HG02798 (cell line): Measurements from ENCODE around the gene DDX39A.

Experiments
- ATAC-seq: cut with Tn5 transposase; IDR thresholded peaks from one replicate; pipeline ENCODE4 v1.9.1; 2021; ENCODE audit warnings: mild to moderate bottlenecking; ENCODE audit not compliant: unreplicated experiment, poor library complexity

The DDX39A gene

DNA sequence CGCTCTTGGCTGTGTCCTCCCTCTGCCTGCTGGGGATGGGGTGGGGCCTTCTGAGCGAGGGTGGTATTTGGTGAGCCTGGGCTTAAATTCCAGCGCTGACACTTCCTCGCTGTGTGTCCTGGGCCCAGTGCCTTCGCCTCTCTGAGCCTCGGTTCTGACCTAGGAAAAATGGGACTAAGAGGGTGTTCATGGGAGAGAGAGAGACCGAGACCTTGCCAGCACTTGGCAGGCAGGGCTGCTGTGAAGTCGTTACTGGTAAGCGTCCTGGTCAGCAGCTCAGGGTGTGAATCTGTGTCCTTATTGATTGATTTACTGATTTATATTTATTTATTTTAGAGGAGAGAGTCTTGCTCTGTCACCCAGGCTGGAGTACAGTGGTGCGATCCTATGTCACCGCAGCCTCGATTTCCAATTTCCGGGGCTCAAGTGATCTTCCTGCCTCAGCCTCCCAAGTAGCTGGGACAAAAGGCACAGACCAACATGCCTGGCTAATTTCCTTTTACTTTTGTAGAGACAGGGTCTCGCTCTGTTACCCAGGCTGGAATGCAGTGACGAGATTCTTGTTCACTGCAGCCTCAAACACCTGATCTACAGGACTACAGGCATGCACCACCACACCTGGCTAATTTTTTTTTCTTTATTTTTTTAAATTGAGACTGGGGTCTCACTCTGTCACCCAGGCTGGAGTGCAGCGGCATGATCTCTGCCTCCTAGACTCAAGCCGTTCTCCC is 16.3 kb upstream of the DDX39A start:
- ATAC-seq: no peak

DNA sequence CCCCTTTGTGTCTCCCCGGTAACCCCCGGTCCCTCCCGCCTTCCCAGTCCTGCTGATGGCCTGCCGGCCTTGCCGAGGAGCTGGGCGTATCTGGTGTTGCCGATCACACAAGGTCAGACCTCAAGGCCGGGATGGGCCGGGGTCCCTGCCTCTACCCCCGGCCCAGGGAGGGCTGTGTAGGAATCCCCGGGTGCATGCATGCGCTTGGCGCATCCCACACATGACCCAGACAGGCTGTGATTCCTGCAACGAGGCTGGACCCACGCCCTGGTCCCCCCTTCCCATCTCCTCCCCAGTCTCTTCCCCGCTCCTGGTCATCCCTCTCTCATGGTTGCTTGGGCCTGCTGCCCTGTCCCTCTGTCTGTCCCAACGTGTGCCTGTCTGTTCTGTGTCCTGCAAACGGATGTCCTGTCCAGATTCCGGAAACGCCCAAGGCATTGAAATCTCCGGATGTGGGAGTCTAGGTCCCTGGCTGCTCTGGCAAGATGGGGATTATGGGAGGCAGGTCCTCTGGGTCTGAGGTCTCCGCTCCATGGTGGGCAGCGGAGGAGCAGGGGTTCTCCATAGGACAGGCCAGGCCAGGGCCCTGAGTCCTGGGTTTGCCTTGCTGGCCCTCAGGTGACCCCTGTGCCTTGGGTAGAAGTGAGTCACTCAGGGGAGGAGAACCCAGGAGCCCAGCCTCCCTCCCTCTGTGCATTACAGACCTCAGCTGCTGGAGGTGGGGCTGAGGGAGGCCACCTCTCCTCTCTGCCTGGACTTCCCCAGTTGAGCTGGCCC is 15.6 kb upstream of the DDX39A start:
- no peak for ATAC-seq

DNA sequence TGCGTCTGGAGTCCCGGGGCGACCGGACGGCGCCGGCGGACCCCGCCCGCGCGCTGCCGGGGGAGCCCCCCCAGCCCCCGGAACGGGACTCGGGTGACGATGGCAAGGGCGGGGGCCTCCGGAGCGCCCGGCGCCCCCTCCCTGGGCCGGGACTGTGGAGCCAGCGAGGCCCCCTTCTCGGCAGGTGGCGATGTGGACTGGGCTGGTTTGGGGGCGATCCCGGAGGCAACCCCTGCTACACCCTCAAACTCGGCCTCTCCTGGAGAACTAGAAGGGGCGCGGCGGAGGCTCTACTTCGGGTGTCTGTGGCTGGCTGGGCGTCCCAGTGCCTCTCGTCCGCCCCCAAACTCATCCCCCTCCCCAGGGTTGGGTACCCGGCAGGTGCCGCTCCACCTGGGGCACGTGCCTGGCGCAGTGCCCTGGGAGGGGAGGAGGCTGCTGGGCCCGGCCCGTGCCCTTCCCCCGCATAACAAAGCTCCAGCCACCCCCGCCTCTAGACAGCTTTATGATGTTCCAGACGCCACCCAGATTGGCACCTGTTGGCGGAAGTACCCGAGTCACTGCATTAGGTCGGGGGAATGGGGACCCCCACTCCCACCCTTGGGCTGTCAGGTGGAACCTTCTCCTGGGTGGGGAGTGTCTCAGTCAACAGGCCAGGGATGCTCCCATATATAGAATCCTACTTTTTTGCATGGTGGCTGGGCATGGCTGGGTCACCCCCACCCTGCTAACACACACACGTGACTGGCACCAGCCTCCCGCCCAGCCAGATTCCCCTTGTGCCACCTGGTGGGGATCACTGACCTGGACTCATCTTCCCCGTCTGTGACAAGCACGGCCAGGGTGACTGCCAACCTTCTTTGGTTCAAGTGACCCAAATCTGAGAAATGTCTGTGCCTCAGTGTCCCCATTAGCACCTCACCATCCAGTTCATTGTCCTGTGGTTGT is 14.7 kb upstream of the DDX39A start:
- peak; percentile 31 for ATAC-seq

DNA sequence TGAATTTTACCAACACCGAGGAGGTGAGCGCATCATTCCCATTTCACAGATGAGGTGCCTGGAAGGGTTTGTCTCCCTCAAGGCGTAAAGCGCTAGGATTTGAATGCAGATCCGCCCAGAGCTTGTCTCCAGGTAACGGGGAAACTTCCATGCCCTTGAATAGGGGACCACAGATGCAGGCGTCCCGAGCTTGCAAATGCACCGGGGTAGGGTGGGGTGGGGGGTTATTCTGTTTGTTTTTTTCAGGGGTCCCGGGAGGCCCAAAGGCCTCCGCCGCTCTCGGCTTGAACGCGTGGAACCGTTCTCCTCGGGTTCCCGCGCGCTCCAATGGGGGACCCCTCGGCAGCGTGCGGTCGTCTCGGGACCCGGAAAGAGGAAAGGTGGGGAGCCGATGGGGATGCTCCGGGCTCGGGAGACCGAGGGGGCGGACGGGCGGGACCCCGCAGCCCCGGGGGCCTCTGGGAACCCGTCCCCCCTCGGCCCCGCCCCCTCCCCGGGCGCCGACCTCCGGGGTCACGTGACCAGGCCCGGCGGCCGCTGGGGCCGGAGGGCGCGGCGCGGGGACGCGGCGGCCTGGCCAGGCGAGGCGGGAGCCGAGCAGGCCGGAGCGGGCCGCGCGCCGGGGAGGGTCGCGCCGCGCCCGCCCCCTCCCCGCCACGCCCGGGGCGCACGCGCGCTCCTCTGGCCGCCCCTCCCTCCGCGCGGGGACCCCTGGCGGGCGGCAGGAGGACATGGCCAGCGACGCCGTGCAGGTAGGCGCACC is 13.8 kb upstream of the DDX39A start, which contains the start of gene PKN1:
Gene PKN1, plus strand, starts transcription at position 516 of the 763 bp plus-strand sequence. Its CDS starts 216 bp downstream, at position 732.
- peak; percentile 72 for ATAC-seq

DNA sequence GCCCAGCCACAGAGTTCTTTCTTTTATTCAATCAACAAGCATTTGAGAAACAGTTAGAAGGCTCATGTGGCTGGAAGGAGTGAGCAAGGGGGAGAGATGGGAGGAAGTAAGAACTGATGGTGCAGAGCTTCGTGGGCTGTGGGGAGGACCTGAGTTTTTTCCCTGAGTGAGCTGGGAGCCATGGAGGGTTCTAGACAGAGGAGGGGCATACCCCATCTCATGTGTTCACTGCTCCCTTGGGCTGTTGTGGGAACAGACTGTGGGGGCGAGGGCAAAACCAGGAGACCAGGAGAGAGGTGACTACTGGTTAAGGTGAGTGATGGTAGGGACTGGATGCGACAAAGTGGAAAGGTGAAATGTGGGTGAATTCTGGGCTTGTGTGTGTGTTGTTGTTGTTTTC is 11.6 kb upstream of the DDX39A start:
- ATAC-seq: no peak

DNA sequence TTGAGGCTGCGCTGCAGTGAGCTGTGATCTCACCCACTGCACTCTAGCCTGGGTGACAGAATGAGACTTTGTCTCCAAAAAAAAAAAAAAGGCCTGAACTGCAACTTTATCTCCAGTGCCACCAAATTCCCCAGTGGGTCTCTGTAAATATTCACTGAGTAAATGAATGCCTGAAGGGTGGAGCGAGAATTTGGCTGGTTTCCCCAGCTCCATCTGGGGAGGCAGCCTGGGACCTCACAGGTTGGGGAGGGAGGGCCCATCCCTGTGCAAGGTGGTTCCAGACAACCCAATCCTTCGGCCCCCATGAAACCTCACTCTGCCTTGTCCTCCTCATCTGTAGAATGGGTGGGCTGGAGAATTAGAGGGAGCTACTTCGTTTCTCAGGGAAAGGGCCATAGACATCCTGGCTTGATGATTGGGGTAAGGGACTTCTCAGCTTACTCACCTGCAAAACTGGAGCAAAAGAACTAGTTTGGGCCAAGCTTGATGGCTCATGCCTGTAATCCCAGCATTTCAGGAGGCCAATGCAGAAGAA is 9.8 kb upstream of the DDX39A start:
- no peak for ATAC-seq

DNA sequence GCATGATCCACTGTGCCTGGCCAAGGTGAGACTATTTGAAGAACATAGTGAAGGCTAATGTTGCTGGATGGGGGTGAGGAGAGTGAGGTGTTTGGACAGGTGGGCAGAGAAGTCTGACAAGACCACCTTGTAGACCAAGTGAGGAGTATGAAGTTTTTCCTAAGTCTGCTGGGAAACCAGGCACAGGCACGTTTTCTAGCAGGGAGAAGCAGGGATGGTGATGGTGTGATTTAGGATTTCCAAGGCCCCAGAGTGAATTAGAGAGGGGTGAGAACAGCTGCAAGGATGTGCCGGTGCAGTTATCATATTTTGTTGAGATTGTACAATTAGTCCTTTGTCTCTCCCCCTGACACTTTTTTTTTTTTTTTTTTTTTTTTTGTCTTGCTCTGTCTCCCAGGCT is 8.3 kb upstream of the DDX39A start:
- no peak for ATAC-seq

DNA sequence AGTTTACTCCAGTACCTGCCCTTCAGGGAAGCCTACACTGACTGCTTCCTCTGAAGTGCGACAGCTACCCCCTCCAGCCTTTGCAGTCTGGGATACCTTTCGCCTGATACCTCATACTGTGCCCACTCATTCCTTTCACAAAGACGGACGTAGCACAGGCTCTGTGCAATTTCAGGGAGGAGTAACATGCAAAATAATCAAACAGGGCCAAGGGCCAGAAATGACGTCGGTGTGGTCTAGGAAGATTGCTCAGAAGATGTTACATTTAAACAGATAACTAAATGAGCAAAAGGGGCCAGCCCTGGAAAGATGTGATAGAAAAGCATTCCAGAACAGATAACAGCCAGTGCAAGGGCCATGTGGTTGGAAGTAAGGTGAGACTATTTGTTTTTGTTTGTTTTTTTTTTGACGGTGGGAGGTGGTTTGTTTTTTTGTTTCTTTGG is 6.6 kb upstream of the DDX39A start:
- no peak for ATAC-seq

DNA sequence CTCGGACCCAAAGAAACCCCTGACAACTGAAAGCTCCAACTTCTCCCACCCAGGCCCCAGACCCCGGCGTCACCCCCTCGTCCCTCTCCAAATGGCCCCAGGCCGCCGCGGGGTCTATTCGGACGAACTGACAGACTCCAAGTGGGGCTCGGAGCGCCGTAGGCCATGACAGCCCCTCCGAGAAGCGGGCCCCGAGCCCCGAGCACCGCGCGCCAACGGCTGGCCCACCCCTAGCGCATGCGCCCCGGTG is 360 bp downstream of the DDX39A start:
- ATAC-seq: peak; percentile 57

DNA sequence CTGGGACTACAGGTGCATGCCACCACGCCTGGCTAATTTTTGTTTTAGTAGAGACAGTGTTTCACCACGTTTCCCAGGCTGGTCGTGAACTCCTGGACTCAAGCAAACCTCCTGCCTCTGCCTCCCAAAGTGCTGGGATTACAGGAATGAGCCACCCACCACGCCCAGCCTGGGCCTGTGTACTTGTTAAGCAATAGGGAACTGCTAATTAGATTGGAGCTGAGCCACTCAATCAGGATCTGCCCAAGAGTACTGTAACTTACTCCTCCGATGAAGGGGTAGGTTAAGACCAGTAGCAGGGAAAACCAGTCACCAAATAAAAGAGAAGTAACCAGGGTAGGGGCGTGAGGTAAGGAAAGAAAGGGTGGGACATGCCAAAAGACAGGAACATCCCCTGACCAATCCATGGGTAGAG is 2.3 kb downstream of the DDX39A start:
- no peak for ATAC-seq

DNA sequence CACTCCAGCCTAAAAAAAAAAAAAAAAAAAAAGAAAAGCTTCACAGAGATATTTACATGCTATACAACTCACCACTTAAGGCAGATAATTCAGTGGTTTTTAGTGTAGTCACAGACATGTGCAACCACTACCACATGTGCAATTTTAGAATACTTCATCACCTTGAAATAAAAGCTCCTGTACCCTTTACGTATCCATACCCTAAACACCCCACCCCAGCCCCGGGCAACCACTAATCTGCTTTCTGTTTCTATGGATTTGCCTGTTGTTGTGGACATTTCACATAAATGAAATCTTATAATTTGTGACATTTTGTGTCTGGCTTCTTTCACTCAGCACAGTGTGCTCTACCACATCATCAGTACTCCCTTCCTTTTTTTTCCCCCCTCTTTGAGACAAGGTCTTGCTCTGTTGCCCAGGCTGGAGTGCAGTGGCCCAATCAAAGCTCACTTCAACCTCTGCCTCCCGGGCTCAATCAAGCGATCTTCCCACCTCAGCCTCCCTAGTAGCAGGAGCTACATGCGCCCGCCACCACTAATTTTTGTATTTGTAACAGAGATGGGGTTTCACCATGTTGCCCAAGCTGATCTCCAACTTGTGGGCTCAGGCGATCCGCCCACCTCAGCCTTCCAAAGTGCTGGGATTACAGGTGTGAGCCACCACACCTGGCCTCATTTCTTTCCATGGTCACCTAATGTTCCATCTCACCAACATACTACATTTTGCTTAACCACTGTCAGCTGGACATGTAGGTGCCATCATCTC is 4.0 kb downstream of the DDX39A start:
- no peak for ATAC-seq

DNA sequence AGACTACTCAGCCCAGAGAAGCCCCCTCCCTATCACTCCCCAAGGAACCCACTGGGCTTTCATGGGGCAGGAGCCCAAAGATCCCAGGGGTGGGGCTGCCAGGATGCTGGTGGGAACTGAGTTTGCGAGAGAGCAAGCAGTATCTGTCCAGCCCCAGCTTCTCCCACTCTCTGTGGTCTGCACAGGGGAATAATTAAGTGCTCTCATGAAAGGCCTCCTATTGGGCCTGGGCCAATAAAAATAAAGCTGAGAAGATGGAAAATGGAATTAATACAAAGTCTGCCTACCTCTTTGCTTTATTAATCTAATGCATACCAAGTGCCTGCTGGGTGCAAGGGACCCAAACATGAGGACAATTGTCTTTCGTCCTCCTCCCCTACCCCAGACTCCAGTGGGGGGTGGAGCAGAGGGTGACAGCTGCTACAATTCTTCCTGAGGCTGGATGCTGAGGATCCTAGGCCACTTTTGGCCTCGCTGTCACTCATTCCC is 5.4 kb downstream of the DDX39A start:
- no peak for ATAC-seq

DNA sequence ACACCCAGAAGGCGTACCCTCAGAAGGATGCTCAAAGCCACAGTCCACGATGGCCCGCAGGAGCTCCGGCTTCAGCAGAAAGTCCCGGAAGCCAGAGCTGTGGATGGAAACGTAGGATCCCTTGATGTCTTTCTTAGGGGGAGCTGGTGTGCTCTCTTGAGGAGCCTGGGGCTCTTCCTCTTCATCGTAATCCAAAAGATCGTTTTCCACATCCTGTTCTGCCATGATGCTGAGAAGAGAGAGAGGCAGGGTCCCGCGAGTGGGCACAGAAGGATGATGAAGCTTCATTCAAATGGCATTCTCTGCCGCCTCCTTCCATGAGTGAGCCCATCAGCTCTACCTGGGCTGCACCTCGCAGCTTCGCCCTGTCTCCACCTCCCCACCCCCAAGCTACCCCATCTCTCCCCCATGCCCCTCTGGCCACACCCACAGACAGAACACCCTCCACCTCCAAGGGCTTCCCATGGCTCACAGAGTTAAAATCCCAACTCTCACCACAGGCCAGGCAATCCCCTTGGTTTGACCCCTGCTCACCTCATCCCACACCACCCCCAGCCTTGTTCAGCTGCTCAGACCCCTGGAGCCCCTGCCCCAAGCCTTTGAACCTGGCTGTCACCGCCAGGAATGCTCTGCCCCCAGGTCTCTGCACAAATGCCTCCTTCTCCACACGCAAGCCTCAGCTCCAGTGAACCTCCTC is 6.0 kb downstream of the DDX39A start:
- no peak for ATAC-seq

DNA sequence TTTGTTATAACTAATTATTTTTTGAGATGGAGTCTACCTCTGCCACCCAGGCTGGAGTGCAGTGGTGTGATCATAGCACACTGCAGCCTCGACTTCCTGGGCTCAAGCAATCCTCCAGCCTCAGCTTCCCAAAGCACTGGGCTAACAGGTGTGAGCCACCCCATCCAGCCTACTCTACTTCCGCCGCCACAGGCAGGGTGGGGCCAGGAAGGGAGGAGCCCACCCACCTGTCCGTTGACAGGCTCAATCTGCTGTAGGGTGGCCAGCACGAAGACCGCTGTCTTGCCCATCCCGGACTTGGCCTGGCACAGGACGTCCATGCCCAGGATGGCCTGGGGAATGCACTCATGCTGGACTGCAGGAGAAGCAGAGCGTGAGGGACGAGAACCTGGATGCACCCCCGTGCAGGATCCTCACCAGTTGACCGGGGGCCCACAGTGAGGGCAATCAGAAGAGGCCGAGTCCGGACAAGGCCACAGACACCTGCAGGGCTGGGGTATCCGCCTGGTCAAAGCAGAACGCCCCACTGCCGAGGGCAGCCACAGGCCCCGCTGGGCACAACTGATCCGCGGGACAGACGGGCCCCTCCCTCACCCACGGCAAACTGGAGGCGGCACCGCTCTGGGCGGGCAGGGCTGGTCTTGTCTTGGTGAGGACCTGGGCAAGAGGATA is 6.7 kb downstream of the DDX39A start:
- no peak for ATAC-seq

DNA sequence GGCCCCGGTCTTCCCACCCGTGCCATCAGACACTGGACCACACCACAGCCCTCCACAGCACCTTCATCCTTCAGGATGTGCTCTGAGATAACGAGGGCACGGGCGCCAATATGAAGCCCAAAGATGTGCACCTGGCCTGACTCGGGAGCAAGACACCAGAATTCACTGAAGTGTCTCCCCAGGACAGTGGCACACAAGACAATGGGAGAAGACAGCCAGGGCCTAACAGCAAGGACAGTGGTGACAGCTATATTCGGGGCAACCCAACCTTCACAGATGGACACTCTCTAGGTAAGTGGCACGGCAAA is 7.2 kb downstream of the DDX39A start:
- no peak for ATAC-seq

DNA sequence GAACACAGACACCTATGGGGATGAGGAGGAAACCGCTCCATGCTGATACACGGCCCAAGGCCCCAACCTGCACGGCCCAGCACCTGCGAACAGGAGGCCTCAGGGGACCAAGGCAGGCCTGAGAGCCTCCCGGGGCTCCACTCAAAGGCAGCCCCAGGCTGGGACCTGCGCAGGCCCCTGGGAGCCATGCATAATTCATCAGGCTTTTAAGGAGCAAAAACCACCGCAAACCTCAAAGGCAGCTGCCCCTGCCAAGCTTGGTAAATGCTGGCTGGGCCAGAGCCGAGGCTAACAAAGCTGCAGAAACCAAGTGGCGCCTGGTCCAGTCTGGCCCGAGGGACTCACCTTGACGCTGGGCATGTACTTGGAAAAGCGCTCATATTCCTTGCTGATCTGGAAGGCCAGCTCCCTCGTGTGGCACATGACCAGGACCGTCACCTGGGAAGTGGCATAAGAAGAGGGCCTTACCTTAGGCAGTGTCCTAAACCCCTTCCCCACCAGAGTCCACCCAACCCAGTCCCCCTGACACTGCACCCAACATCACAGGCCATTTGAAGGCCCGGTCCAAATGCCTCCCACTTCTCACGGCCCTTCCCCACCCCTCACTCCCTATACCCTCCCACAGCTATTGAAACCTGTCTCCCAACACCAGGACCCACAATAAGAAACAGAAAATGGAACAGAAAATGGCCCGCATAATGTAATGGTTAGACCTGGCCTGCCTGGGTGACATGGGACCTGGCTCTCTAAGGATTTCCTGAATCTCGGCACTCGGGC is 7.8 kb downstream of the DDX39A start:
- ATAC-seq: no peak
